GM12891 (cell line): ENCODE results near the gene FRA10AC1.

ENCODE experiments used
- POLR2A ChIP-seq: IDR thresholded peaks from 2 replicates; pipeline ENCODE4 v1.6.1; 2011; ENCODE audit warnings: low read depth, low read length, control low read depth
- POLR2AphosphoS5 ChIP-seq: IDR thresholded peaks from 2 replicates; pipeline ENCODE4 v1.6.1; 2011; ENCODE audit warnings: low read depth, low read length, control low read depth
- TAF1 ChIP-seq: IDR thresholded peaks from 2 replicates; pipeline ENCODE4 v1.6.1; 2011; ENCODE audit warnings: low read depth, low read length, control low read depth

- TF ChIP-seq POLR2A (no peak), POLR2AphosphoS5 (no peak), TAF1 (no peak)
These were observed 29.5 kb downstream of the FRA10AC1 start for GRCh38 chr10:93672890-93673289.
